Activated CD8-positive, alpha-beta memory T cell treated with anti-CD3 and anti-CD28 coated beads for 48 hours (primary cell): Measurements from ENCODE around the gene REV3L.
"Not testable (repeated sequence)": the region's sequence is repeated elsewhere in the genome, so short reads cannot be mapped to it uniquely, and the experiment has no call there.

ENCODE experiments used
- DNase-seq, 3 experiments: peaks; one replicate each; pipeline ENCODE4 v3.0.0-alpha.2; 2020; ENCODE audit warnings: low read depth in 2 of 3, low spot score in 2 of 3

The REV3L gene

DNA sequence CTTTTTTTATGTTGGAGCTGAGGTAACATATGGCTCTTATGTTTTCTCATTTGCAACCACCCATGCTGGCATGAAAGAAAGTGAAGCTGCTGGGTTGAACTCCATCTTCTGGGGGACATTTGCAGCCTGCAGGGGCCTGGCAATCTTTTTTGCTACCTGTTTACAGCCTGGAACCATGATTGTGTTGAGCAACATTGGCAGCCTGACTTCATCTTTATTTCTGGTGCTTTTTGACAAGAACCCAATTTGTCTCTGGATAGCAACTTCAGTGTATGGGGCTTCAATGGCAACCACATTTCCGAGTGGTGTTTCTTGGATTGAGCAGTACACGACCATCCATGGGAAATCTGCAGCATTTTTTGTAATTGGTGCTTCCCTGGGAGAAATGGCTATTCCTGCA is 216.7 kb downstream of the REV3L start:
- no peak for DNase-seq

- DNase-seq: no peak
These were observed 217.2 kb downstream of the REV3L start for GRCh38 chr6:111265842-111266241.

DNA sequence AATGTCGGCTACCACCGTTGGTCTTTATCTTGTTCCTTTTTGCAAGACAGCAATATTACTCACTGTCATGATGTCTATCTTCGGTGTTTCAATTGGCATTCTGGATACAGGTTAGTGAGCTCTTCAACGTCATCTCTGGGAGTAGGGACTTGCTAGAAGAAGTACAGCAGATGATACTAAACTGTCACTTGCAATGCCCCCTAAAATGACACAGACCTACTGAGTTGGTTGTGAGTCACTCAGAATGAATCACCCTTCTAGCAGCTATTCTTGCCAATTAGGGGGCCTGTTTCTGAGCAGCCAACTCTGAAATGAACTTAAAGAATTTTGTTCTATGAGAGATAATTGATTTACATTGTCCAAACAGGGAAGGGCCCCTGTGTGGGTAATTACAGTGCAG is 219.2 kb downstream of the REV3L start:
- DNase-seq: no peak

DNA sequence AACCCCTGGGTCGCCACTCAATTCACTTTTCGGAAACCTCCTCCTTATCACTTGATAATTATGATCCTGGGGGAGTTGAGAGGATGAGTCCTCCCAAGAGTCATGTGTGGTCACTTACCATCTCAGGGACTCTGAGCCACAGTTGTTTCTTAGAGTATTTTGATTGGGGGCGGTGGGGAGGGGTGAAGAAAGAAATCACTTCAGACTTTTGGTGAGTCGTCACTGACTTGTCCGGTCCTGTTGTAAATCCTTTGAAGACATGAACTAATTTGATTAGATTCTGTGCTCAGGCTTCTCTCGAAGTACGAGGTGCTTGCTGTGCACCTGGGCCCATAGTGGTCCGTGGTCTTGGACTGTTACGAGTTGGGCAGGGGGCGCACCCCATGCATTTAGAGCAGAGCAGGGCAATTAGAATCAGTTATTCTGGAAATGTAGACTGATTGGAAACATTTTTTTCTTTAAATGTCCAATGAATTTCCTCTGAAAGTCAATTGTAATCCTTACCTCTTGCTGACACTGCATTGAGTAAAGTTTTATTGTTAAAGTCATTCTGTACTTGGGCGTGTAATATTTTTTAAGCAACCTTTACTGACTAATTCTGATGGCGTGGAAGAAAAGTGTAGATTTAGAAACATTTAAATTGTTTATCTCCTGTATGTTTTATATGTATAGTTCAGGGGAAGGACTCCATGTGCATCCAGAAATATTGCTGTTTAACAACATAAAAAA is 222.3 kb downstream of the REV3L start:
- no peak for DNase-seq

DNA sequence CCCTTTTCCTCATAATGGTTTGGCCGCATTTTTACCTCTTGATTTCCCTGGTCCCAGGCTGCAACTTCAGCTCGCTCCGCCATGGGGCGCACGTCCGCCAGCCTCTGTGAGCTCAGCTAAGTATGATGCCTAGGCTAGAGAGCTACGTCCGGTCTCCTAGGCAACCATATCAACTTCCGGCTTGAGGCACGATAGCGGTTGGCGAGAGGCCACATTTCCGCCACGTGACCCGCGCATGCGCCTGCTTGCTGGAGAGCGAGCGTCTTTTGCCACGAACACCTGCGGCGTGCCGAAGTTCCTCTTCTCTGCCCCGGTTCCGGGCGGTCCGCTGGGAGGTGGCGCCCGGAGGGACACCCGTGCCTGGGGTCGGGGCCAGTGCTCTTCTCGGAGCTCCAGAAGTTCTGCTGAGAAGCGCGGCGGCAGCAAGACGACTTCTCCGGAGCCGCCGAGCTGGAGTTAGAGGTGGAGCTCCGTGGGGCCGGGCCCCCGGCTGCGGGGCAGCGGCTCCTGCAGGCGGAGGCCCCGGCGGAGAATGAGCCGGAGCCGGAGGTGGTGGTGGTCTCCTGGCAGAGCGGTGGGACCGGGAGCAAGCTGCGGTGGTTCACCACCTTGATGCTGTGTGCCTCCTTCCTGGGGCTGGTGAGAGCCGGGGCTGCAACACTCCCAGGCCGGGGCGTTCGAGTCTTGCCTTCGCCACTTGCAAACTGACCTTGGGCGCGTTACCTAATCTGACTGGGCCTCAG is 223.8 kb downstream of the REV3L start:
- peak; percentile 96 to 99 (median 97) for DNase-seq

- no peak for DNase-seq
These were observed 224.4 kb downstream of the REV3L start for GRCh38 chr6:111258615-111259088.

- no peak for DNase-seq
These were observed 225.0 kb downstream of the REV3L start for GRCh38 chr6:111258010-111258409.

- no peak for DNase-seq
These were observed 226.4 kb downstream of the REV3L start for GRCh38 chr6:111256646-111257045.

DNA sequence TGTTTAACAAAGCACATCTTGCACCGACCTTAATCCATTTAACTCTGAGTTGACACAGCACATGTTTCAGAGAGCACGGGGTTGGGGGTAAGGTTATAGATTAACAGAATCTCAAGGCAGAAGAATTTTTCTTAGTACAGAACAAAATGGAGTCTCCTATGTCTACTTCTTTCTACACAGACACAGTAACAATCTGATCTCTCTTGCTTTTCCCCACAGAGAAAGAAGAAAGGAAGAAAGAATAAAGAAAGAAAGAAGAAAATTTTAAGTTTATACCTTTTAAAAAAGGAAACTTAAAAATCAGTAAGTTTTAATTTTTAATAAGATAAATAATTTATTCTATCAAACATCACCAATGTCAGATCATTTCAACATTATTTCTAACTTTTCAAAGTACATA is 227.2 kb downstream of the REV3L start:
- not testable (repeated sequence) for DNase-seq

GRCh38 chr6:111254779-111255166 is 228.2 kb downstream of the REV3L start:
- no peak for DNase-seq

DNA sequence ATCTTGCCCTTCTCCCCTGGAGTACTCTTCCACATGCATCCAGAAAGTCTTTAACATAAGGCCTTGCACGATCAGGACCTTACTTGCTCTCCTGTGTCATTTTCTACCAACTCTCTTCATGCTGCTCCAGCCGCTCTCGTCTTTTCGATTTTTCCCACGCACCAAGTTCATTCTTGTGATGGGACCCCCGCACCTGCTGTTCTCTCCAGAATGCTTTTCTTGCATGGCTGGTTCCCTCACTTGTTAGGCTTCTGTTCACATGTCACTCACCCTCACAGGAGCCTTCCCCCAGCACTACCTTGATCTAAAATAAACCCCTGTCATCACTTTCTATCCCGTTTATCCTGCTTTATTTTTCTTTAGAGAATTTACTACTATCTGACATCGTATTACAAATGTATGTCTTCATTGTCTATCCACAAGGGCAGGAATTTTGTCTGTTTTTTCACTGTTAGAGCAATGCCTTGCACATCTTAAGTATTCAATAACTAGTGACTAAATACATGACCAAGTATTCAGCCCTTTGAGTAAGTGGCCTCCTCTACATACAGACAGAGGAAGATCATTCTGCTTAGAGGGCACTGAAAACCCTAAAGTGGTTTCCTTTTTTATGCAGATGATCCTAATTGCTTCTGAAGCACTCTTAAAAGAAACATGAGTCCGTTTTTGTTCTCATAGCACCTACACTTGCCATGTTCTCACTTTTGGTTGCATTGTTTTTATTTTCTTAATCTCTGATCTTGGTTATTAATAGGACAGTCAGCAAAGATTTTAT is 228.8 kb downstream of the REV3L start:
- DNase-seq: no peak

DNA sequence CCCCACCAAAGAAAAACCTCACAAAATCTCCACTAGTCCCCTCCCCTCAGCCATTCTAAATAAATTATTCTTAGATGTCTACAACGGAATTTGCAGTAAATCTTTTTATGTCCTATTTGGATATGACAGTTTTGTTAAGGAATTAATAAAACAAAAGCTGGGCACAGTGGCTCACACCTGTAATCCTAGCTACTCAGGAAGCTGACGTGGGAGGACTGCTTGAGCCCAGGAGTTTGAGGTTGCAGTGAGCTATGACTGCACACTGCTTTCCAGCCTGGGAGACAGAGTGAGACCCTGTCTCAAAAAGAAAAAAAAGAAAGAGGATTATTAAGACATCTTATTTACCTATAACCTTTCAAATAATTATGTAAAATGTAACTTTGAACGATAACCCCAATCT is 230.3 kb downstream of the REV3L start:
- DNase-seq: no peak

DNA sequence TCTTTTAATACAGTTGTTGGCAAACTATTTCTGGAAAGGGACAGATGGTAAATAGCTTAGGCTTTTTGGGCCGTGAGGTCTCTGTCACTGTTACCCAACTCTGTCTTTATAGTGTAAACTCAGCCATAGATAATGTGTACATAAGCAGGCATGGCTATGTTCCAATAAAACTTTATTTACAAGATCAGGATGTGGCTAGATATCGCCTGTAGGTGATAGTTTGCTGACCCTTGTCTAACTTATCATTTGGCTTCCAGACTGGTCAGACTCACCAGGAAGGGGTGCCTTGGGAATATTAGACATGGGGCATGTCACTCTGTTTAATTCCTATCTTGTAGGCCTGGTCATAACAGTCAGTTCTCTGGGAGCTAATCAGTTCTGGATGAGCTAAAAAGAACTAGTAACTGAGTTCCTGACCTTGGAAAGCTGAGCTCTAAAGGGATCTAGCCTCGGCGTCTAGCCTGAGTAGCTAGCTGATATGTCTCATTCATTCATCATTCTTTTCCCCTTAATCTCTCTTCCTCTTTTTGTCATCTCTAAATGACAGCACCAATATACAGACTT is 232.1 kb downstream of the REV3L start:
- DNase-seq: no peak
